Activated CD4-positive, alpha-beta T cell treated with anti-CD3 and anti-CD28 coated beads for 1 hour (primary cell): ENCODE results near the gene DDT.
"Not testable (repeated sequence)": the region's sequence is repeated elsewhere in the genome, so short reads cannot be mapped to it uniquely, and the experiment has no call there.

Experiments used
- DNase-seq: peaks from one replicate; pipeline ENCODE4 v3.0.0-alpha.2; 2020

DDT gene

GRCh38 chr22:23974345-23974744 lies at the start of gene DDT:
Gene DDT (minus strand): TSS chr22:23974441. CDS start chr22:23974414, 27 bp downstream.
- not testable (repeated sequence) for DNase-seq

- DNase-seq = no peak
These were observed 49.1 kb upstream of the DDT start for GRCh38 chr22:24023204-24023789.

GRCh38 chr22:24021304-24021703 lies 47.1 kb upstream of the DDT start:
- no peak for DNase-seq

- no peak for DNase-seq
These were observed 41.9 kb upstream of the DDT start for GRCh38 chr22:24016156-24016555.

- no peak for DNase-seq
These were observed 37.5 kb upstream of the DDT start for GRCh38 chr22:24011735-24012068.

- no peak for DNase-seq
These were observed 35.8 kb upstream of the DDT start for GRCh38 chr22:24010018-24010391.

- DNase-seq = no peak
These were observed 35.2 kb upstream of the DDT start for GRCh38 chr22:24009227-24010017.

GRCh38 chr22:24008381-24009226 lies 34.4 kb upstream of the DDT start:
- no peak for DNase-seq

GRCh38 chr22:24008022-24008283 lies 33.7 kb upstream of the DDT start:
- DNase-seq = no peak

GRCh38 chr22:24007253-24008021 lies 33.2 kb upstream of the DDT start:
- no peak for DNase-seq

- DNase-seq = no peak
These were observed 32.6 kb upstream of the DDT start for GRCh38 chr22:24006914-24007214.

- no peak for DNase-seq
These were observed 32.1 kb upstream of the DDT start for GRCh38 chr22:24006207-24006913.

- no peak for DNase-seq
These were observed 31.0 kb upstream of the DDT start, which contains the start of gene GSTT4 for GRCh38 chr22:24005201-24005600. Gene GSTT4 (minus strand): TSS chr22:24005453. CDS start chr22:24005356, 97 bp downstream.

- DNase-seq = no peak
These were observed 29.6 kb upstream of the DDT start for GRCh38 chr22:24003887-24004286.

GRCh38 chr22:24002851-24003250 lies 28.6 kb upstream of the DDT start:
- no peak for DNase-seq

- DNase-seq = no peak
These were observed 28.0 kb upstream of the DDT start for GRCh38 chr22:24002272-24002671.

GRCh38 chr22:24001314-24001713 lies 27.1 kb upstream of the DDT start:
- DNase-seq = no peak

GRCh38 chr22:23999779-24000178 lies 25.5 kb upstream of the DDT start:
- not testable (repeated sequence) for DNase-seq

GRCh38 chr22:23997092-23997491 lies 22.9 kb upstream of the DDT start:
- no peak for DNase-seq

GRCh38 chr22:23993581-23994177 lies 19.4 kb upstream of the DDT start:
- DNase-seq = not testable (repeated sequence)

GRCh38 chr22:23993080-23993479 lies 18.8 kb upstream of the DDT start:
- DNase-seq = not testable (repeated sequence)

GRCh38 chr22:23989583-23990244 lies 15.5 kb upstream of the DDT start:
- DNase-seq = not testable (repeated sequence)
